ENCODE results near the gene G0S2.

The G0S2 gene, protein sequence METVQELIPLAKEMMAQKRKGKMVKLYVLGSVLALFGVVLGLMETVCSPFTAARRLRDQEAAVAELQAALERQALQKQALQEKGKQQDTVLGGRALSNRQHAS

DNA sequence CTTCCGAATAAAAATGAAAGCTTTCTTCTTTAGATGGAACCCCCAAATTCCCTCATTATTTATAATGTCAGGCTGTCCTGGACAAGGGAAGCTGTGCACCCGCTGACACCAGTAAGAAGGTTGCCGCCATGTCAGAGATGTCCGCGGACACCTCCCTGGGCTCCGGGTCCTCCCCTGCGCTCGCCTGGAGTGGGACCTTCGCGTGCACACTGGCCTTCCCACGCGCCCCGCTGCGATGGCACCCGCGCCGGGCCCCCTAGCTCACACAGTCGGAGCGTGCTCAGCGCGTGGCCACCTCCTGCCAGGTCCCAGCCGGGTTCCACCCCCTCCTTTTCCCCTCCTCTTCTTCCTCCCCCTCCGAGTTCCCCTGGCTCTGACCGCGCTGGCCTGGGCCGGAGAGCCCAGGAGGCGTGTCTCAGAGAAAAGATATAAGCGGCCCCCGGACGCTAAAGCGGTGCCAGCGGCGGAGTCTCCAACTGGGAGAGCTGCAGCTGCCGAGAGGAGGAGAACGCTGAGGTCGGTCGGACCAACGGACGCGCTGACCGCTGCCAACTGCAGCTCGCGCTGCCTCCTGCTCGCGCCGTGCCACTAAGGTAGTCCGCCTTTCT, at the start of gene G0S2:
G0S2 (plus strand) TSS at position 456 of the 608 bp plus-strand sequence. CDS start 273 bp downstream, outside the sequence.
- DNase-seq, result no peak

DNA sequence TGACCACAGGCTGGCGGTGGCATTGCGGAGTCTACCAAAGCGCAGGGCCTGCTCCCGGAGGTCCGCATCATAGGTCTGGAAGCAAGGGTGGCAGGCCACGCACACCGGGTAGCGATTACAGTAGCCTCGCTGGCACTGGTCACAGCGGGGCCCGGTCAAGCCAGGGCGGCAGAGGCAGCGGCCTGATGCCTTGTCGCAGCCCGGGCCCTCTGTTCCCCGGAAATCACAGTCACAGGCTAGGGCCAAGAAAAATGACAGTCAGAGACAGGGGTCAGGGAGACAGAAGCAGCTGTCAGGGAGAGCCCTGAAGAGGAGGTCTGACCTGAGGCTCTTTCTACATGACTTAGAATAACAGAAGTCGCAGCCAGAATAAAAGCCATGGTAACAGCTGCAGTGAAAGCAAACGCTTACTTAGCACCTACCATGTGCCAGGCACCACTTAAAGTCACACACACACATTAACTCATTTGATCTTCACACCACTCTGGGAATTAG, 49.4 kb upstream of the G0S2 start:
- no peak for DNase-seq

DNA sequence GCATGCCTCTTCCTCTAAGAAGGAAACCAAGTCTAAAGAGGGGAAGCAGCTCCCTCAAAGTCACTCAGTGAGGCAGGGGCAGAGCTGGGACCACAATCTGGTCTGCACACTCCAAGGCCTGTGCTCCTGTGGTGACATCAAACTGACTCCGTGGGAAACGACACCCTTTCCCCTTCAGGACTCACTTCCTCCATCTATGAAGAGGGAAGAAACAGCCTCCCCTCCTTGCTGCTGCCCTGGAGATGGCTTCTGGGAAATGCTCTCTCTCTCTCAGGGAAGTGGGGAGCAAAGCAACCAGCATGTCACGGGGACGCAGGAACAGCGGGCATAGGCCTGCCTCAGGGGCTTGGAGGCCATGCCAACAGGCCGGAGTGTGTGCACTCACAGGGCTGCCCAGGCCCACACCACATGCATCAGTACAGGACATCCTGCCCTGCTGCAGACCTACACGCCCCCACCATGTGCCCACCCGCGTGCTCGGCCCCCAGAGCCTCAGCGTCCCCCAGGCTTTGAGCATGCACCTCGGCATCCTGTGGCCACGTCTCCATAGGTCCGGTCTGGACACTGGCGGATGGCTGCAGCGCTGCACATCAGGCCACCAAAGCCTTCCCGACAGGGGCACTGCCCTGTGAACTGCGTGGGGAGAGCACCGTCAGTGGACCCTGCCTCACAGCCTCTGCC, 48.7 kb upstream of the G0S2 start:
- DNase-seq, result no peak

DNA sequence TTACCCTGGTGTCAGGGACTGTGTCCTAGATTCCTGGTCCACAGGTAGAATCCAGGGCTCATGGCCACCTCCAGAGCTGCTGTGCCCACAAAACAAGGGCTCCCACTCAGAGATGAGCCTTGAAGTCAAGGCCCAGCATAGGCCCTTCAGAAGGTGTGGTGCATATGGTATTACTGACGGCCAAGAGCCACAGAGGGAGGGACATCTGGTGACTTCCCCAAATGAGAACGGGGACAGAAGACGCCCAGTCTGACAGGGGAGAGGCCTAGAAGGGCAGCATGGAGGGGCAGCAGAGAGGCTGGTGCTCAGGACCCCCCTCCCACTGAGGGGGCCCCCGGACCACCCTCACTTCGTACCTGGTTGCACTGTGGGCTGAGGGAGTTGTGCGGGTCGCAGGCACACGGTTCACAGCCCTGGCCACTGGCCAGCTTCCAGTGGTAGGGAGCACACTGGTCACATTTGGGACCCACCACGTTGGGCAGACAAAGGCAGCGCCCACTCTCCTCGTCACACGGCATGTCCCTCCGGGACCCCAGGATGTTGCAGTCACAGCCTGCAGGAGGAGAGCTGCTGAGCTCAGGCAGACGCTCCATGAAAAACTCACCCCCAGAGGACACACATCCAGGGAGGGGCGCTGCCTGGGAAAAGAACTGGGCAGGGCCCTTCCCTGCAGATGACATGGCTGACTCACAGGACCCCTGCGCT, 48.0 kb upstream of the G0S2 start:
- peak in 1 of 2 experiments; percentile 2 for DNase-seq

DNA sequence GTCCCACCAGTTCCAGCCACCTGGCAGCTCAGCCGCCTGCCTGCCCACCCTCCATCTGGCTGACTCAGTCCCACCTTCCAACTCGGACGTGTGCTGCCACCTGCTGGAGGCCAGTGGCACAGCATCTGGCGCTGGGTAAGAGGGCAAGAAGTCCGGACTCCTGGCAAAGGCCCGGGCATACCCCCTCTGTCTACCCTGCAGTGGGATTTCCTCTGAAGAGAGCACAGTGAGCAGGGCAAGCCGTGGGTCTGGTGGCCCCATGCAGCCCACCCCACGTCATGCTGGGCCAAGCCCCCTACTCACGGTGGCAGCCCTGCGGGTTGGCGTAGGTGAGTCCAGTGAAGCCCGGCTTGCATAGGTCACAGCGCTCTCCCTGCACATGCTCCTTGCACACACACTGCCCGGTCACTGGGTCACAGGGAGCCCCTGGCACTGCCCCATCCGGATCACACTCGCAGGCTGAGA, 47.4 kb upstream of the G0S2 start:
- peak in 1 of 2 experiments; percentile 6 for DNase-seq

DNA sequence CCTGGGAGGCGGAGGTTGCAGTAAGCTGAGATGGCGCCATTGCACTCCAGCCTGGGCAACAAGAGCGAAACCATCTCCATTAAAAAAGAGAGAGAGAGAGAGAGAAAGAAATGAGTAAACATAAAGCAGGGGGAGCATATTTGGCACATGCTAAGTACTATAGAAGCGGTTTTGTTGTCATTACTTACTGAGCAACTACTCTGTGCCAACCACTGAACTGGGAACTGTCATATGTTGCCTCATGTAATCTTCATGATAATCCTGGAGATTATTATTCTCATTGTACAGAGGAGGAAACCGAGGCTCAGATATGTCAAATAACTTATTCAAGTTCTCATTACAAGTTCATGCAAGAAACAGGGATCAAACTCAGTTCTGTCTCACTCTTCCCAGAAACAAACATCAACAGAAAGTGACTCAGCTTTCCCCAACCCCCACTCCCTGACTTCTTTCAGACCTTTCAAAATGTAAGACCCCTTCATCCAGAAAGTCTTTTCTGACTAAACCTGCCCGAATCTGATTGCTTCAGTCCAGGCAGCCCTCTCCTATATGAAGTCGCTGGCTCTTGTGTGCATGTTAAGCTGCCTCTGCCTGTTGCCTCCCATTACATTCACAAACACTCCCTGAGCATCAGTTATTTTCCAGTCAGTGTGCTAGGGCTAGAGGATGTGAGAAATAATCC, 46.5 kb upstream of the G0S2 start:
- DNase-seq, result no peak

DNA sequence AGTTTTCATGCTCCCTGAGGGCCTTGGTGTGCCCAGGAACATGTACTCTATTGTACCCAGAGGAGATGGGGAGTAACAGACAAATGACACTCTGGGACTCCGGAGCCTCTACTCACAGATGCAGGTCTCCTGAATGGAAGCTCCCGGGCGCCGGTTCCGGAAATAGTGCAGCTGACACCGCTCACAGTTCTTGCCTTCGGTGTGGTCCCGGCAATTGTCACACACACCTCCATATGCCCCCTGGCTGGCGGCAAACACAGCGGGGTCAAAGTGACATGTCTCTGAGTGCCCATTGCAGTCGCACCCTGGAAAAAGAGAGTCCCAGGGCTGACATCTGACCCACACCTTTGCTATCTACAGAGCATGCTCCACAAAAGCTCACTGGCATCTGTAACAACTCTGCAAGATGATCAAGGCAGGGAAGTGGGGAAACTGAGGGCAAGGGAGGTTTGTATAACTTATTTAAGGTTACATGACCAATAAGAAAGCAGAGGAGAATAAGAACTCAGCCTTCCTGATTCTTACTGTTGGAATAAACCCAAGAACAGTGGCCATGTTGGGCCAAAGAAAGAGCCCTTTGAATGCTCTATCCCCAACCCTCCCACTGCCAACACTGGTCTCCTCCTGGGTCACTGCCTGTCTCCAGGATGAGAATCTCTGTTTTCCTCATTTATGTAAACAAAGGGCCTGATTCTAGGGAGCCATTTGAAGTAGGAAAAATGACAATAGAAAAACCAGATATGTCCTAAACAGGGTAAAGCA, 45.4 kb upstream of the G0S2 start:
- no peak for DNase-seq

DNA sequence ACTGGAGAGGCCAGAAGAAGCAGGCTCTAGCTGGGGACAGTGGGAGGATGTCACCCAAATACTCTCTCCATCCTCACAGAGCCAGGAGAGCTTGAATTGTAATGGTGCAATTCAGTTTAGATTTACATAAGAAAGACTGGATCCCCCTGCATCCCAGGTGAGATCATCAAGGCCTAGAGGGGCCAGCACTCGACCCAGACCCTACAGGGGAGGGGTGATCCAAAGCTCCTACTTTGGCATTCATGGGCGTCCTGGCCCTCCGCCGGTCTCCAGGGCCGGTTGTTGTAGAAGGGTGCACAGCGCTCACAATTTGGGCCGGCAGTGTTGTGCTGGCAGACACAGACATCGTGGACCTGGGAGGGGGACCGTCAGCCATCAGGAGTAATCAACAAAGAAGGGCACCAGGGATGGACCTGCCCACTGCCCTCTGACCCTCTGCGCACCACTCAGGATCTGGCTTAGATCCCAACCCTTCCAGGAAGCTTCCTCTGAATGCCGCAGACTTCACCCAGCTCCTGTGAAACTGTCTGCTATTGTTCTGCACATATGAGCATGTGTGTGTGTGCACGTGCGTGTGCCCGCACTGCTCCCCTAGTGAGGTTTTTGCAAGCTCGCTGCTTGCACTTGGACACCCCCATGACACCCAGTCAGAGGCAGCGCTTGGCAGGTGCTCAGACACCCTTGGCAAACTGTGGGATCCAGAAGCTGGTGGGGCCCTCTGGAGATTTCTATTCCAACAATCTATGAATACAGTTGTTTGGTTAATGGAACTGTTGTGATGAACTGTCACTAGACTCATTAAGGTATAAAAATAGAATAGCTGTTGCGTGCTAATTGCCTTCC, 44.6 kb upstream of the G0S2 start:
- no peak for DNase-seq

DNA sequence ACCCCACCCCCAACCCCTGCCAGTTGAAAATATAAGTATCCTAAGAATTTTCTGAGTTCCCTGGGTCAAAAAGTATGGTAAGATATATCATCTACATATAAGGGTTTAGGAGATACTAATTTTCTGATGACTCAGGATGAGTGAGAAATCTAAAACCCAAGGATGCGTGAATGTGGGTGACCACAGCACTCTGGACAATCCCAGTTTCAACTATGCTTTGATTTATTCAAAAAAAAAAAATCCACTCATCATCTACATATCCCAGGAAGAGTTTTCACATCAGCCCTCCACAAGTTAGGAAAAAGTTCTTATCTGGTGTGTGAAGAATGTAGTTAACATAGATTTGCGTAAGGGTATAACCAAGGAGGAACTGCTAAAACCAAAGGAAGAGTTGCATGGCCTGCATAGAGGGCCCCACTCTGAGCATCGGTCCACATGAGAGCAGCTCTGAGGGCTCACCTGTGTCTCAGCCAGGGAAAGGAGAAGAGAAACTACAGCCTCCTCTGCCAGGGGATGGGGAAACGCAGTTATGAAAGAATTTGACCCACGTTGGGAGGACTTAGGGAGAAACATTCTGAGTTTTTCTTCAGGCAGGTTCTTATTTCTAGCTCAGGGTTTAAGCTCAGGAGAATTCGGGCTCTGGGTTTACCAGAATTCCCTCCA, 41.7 kb upstream of the G0S2 start:
- no peak for DNase-seq

DNA sequence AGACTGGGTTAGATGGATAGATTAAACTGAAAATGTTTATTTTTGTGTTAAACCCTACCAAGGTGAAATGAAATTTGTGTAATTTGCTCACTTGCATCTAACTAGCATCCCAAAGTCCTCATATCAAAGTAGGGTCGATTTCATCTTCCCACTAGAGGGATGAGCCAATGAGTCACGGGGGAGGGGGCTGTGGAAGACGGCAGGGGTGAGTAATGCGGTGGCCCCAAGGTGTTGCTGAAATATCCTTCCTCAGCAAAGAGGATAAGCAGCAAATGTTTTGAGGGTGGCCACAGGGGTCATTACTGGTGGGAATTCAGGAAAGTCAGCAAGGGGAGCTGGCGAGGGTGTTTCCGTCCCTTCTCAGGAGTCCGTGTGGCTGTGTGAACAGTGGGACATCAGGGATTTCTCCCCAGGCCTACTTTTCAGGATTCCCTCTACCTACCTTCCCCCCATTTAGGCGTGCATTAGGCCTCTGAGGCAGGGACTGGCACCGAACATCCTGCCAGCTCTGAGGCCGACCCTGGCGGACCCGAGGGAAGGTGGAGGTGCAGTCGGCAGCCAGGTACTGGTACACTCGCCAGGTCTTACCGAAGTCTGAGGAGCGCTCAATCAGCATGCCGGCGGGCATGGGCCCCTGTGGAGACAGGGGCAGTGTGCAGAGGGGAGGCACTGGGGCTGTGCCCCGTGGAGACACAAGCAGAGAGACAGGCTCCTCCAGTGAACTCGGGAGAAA, 41.0 kb upstream of the G0S2 start:
- no peak for DNase-seq

DNA sequence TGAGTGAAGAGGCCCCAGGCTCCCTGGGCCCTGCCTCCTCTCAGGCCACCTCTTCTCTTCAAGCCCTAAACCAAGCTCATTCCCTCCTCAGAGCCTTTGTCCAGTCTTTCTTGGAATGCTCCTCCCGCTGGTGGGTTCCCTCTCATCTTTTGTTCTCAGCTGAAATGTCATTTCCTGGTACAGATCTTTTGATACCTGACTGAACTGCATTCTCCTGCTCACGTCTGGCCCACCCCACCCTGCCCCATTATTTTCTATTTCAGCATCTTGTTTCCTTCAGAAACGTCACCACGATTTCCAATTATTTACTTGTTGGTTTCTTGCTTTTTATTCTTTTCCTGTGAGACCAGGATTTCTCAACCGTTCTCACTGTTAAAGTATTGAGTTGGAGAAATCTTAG, 39.4 kb upstream of the G0S2 start:
- no peak for DNase-seq

DNA sequence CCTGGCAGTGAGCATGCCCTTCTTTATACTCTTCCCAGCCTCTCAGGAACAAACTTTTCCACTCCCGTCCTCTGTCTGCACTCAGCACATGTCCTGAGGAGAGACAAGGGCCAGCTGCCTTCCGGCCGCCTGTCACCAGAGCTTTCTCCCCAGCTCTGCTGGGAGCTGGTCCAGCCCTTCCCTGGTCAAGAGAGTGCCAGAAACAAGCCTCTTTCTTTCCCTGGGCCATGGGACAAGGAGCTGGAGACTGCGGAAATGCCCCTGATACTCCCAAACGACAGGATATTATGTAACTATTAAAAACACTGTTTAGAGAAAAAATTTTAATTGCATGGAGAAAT, 33.4 kb upstream of the G0S2 start:
- DNase-seq, result no peak

DNA sequence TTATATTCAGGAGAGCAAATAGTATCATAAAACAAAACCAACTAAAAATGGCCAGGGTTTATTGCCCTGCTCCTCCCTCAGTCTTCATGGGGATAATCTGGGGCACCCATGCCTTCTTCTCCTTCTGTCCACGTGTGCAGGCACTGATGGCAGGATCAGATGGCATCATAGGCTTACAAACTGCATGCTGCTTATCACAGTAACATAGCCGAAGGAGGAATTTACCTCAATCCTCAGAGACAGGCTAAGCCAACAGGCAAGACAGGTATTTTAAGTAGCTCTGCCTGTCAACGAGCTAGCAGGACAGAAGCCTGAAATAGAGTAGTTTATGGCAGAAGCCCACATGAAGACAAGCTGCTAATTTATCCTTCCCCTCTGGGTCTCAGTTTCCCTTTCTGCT, 32.4 kb upstream of the G0S2 start:
- DNase-seq, result no peak

DNA sequence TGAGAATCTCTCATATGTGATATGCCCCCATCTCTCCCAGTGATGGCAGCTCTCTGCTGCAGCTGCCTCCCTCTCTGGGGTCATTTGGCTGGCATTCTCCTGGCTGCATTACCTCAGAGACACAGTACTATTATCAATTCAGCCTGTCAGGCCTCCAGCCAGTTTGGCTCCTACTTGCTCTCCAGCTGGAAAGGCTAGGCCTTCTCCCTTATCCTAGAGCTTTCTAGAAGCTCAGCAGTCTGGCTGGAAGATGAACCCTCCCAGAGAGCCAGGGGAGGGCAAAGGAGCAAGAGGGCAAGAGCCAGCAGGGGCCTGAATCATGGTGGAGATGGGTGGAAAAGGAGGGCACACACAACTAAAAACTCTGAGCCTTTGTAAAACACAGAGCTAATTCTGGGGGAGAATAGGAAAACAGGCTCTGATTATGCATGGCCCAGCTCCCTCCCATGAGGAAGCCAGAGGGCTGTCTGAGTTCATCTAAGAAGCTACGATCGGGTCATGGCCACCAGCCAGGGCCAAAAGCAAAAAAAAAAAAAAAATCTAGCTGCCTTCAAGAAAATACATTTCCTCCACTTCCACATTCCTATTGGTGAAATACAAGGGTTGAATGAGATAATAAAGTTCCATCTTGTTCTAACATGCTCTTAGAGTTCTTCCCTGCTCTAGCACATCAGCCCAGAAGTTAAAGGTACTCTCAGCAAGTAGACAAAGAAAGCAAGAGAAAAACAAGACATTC, 31.8 kb upstream of the G0S2 start:
- no peak for DNase-seq

DNA sequence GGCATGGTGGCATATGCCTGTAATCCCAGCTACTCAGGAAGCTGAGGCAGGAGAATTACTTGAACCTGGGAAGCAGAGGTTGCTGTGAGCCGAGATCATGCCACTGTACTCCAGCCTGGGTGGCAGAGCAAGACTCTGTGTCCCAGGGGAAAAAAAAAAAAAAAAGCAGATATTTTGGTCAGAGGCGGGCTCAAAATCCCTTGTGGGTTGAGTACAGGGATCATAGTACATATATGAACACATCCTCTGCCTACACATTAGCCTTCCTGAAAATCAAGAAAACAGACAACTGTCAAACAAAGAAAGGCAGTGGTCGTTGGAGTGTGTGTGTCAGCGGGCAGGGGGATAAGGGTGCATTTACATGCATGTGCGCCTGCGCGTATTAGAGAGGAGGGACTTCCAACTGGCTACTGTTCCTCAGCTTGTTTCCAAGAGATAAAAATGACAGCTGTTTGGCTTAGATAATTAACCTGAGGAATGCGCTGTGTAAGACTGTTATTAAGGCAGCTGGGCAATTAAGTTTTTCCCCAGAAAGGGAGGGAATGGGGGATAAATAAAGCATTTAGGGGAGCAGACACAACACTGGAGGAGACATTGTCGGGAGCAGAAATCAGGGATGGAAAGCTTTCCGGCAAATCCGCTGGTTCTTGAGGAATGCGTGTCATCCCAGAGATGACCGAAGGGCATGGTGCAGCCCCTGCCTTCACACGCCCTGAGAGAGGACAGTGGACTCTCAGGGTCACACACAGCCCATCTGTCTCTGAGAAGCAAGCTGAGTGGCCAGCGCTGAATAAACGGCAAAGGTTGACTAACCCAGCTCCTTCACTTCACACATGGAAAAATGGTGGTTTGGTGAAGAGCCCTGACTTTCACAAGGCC, 29.4 kb upstream of the G0S2 start:
- DNase-seq, result no peak

DNA sequence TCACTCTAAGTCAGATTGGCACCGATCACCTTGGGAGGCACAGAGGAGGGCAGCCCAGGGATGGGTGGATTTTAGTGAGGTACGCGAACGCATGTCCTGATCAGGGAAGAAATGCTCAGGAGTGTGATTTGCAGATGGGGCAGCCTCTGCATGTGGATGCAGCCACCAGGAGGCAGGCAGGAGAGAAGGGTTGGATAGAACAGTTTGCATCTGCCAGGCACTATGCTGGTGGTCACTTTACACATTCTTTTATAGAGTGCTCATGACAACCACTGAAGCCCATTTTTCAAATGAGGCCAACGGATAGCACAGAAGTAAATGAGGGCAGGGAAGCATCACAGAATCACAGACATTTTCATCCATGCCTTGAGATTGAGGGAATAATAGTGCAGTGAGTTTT, 28.7 kb upstream of the G0S2 start:
- peak in 1 of 2 experiments; percentile 8 for DNase-seq

DNA sequence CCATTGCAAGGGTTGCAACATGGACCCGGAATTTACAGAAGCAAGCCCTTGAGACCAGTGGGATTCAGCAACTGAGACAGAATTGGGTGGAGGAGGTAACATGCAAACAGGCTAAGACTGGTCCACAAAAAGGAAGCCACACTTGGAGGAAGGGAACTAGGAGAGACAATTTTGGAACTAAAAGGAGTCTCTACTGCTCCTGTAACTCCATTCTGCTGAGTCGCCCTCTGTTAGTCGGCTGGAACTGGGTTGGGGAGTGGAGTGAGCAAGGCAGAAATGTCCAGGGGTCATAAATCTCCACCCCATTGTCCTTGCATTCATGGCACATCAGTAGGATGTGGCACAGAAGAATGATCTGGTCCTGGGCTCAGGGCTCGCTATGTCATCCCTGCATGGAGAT, 28.1 kb upstream of the G0S2 start:
- no peak for DNase-seq

DNA sequence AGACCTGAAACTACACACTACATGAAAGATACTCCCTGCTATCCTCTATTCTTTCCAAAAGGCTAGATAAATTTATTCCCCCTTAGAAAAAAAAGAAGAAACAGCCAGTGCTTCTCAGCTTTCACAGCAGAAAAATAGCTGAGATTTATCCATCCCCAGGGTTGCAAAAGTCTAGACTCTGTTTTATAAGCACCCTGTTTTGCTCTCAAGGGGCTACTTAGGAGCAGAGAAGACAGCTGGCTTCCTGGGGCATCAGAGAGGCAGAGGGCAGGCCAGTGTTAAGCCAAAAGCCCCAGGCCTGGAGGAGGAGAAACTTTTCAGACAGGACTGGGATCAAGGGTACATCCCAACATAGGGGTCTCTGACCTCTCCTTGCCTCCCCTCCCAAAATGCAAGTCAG, 26.9 kb upstream of the G0S2 start:
- DNase-seq, result no peak
